IMR-90 (cell line): Measurements from ENCODE around the gene PHKB.

ENCODE experiments used
- CEBPB ChIP-seq: IDR thresholded peaks from 2 replicates; pipeline ENCODE4 v1.6.1; 2012; ENCODE audit warnings: low read depth, low read length, improper control_type of control experiment
- CTCF ChIP-seq: conservative IDR thresholded peaks from 2 replicates; pipeline ENCODE4 v1.5.1; 2012; ENCODE audit warnings: mild to moderate bottlenecking, low read depth, low read length, improper control_type of control experiment
- POLR2A ChIP-seq: IDR thresholded peaks from 2 replicates; pipeline ENCODE4 v1.6.1; 2012; ENCODE audit warnings: mild to moderate bottlenecking, low read depth, low read length
- RAD21 ChIP-seq: IDR thresholded peaks from 2 replicates; pipeline ENCODE4 v1.6.1; 2012; ENCODE audit warnings: low read length, improper control_type of control experiment
- RFX5 ChIP-seq: IDR thresholded peaks from 2 replicates; pipeline ENCODE4 v1.8.0; 2012; ENCODE audit warnings: low read depth, mild to moderate bottlenecking, low read length, moderate library complexity

GRCh38 chr16:47499080-47499699, 38.1 kb downstream of the PHKB start:
- TF ChIP-seq CTCF, result no peak
- TF ChIP-seq POLR2A, result no peak
- no peak for TF ChIP-seq CEBPB
- TF ChIP-seq RFX5, result no peak
- no peak for TF ChIP-seq RAD21
